Frontal cortex (tissue), 4 donors: Measurements from ENCODE around the gene SLC25A47. TPM values are rescaled to one million over a fixed set of nuclear protein-coding genes. Genes with fewer than 3 reads are reported as not detected.

Experiments
- DNase-seq, 2 donors: peaks; one replicate each; pipeline ENCODE4 v3.0.0; 2012; ENCODE audit warnings: low spot score in 2 of 2
- FAIRE-seq: peaks from 2 replicates; lab custom pipeline; 2012; peaks lifted over from hg19 to GRCh38; lab: Jason Lieb, UNC
- small RNA-seq: library from RNA; depleted of rRNA; stranded (forward); fragments of <200 nt; gene quantifications from one replicate; pipeline ENCODE3, GENCODE V24; 2014
- total RNA-seq: library from RNA; depleted of rRNA; stranded (reverse); fragments of >200 nt; gene quantifications from one replicate; pipeline ENCODE4 v1.2.3, GENCODE V29; 2014
- donor health status: control.
- donor health status: control.
- donor health status: control.

The SLC25A47 gene
- total RNA-seq, 1 donor from 2014 or later, result not detected

GRCh38 chr14:100365741-100366140 lies 42.6 kb downstream of the SLC25A47 start:
- no peak for DNase-seq
- FAIRE-seq, result no peak

GRCh38 chr14:100369019-100369418 lies 45.9 kb downstream of the SLC25A47 start:
- no peak for FAIRE-seq

GRCh38 chr14:100370003-100370402 lies 46.9 kb downstream of the SLC25A47 start:
- no peak for FAIRE-seq
- DNase-seq, result no peak

More at GRCh38 chr14:100369019-100369418, 45.9 kb downstream of the SLC25A47 start:
- no peak for DNase-seq

DNA sequence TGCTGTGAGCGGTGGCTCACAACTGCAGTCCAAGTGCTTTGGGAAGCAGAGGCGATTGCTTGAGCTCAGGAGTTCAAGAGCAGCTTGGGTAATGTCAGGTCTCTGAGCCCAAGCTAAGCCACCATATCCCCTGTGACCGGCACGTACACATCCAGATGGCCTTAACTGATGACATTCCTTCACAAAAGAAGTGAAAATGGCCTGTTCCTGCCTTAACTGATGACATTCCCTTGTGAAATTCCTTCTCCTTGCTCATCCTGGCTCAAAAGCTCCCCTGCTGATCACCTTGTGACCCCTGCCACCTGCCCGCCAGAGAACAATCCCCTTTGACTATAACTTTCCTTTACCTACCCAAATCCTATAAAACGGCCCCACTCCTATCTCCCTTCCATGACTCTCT lies 48.6 kb downstream of the SLC25A47 start:
- DNase-seq (no peak), FAIRE-seq (no peak)

GRCh38 chr14:100372357-100373048 lies 49.4 kb downstream of the SLC25A47 start:
- DNase-seq (no peak), FAIRE-seq (no peak)

- FAIRE-seq, result no peak
Measured at GRCh38 chr14:100374270-100374669, 51.1 kb downstream of the SLC25A47 start.

DNA sequence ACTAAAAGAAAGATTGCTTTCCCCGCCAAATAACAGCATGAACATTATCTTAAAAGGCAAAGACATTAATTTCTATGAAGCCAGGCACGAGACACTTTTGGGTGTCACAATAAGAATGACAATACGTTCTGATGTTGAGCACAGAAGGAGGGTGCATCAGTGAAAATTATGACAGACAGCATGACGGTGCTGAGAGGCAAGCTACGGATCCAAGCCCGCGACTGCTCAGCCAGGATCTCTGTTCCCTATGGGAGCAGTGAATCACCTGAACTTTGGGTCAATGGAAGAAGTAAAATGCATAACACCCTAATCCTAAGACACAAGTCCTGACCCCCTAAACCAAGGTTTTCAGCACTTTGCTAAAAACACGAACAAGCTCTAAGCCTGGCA lies 51.7 kb downstream of the SLC25A47 start:
- FAIRE-seq (no peak), DNase-seq (no peak)

More at GRCh38 chr14:100374270-100374669, 51.1 kb downstream of the SLC25A47 start:
- DNase-seq, result no peak

- FAIRE-seq (no peak), DNase-seq (no peak)
Measured at GRCh38 chr14:100375266-100375962, 52.3 kb downstream of the SLC25A47 start.

- peak; percentile 88 to 90 for DNase-seq
- FAIRE-seq, result no peak
Measured at GRCh38 chr14:100375963-100376735, 53.0 kb downstream of the SLC25A47 start, which contains the start of gene WDR25. TSS of gene WDR25 (plus strand) at chr14:100376485.

- FAIRE-seq (no peak), DNase-seq (no peak)
Measured at GRCh38 chr14:100376751-100377171, 53.6 kb downstream of the SLC25A47 start.

Small RNA genes within 50 kb of the gene (small RNA-seq; reads per million reads assigned to genes)
- gene AL157871.3 (not detected), gene MIR345 (44.9 reads per million, percentile 97 among the genes with 10 or more reads in this experiment), gene RN7SL523P (not detected)

Other genes with a start within 250 kb of the SLC25A47 start
- 0.41 TPM for gene DEGS2, start 163.7 kb upstream of the SLC25A47 start, total RNA-seq
- gene YY1, start 84.2 kb upstream of the SLC25A47 start, total RNA-seq, result 47.7 TPM
- gene SLC25A29, start 16.9 kb upstream of the SLC25A47 start, total RNA-seq, result 45.2 TPM
- 15.5 TPM for gene WDR25, start 53.1 kb downstream of the SLC25A47 start, total RNA-seq